Measurements from ENCODE around the gene BLOC1S4.
A peak's percentile ranks its signal among the peaks of the same experiment; 100 is the strongest.

Gene BLOC1S4

DNA sequence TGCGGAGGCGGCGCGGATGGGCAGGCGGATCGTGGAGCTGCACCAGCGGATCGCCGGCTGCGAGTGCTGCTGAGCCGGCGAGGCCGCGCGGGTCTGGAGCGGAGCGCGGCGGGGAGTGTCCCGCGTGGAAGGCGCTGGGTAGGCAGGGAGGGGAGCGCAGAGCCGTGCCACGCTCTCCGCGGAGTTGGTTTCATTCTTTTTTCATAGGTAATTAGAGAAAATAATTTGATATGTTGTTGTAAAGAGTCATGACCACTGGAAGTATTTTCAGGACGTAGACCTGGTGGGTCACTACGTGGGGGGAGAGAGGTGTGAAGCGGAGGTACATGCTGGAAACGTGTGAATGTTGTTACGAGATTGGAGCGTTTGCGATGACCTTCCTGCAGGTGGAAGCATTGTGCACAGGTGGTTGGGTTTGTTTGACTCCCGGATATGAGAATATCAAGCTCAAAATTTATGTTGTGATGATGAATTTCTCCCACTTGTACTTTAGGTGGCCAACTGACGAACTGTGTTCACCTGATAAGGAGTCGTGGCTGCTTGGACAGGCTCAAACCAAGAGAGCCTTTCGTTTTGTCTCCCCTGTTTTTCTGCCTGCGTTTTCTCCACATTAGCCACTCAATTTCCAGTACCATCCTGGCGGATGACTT, 41.3 kb upstream of the BLOC1S4 start:
- H3K4me3 ChIP-seq (replicated peaks in 1 of 2; ENCODE audit: low read depth in 2 of 2, low read length in 2 of 2): peak overlapping the region; percentile 65 to 68
- TF ChIP-seq, protein P1, sequence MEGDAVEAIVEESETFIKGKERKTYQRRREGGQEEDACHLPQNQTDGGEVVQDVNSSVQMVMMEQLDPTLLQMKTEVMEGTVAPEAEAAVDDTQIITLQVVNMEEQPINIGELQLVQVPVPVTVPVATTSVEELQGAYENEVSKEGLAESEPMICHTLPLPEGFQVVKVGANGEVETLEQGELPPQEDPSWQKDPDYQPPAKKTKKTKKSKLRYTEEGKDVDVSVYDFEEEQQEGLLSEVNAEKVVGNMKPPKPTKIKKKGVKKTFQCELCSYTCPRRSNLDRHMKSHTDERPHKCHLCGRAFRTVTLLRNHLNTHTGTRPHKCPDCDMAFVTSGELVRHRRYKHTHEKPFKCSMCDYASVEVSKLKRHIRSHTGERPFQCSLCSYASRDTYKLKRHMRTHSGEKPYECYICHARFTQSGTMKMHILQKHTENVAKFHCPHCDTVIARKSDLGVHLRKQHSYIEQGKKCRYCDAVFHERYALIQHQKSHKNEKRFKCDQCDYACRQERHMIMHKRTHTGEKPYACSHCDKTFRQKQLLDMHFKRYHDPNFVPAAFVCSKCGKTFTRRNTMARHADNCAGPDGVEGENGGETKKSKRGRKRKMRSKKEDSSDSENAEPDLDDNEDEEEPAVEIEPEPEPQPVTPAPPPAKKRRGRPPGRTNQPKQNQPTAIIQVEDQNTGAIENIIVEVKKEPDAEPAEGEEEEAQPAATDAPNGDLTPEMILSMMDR (IDR thresholded peaks at IDR 0.05; ENCODE audit: low read depth, low read length): peak; percentile 18
- DNase-seq (ENCODE audit: low read depth in 2 of 2): peak; percentile 31 to 34

DNA sequence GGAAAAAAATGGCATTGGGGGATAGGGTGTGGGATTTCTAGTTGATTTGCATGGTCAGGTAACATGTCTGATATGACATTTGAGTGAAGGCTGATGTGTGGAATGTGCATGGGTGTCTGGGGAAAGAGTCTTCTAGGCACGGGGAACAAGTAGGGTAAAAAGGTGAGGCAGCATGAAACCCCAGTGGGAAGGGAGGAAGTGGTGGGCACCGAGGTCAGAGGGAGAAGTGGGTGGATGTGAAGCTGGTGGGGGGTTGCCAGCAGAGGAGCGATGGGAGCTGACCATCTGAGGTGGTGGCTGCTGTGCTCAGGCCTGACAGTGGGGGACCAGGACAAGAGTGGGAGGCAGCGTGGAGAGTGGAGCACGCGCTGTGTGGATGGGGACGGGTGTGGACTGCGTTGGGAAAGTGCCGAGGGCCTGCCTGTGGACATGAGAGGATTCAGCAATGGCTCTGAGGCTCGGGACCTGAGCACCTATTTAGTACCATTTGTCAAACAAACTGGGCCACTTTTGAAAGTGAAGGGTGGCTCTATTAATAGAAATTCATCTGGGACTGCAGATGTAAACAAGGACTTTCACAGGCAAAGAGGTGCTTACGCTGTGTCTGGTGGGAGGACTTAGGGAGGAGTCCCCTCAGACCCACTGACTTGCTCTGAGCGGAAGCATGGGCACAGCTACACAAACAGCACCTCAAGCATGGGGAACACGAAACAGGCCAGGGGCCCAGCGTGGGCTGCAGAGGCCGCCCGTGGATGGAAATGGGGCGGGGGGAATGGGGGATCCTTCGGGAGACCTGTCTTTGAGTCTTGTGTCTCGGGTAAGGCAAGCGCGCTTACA, 39.0 kb upstream of the BLOC1S4 start:
- TF ChIP-seq, protein P1 (IDR thresholded peaks at IDR 0.05; ENCODE audit: low read depth, low read length): no peak
- H3K4me3 ChIP-seq (replicated peaks in 1 of 2; ENCODE audit: low read depth in 2 of 2, low read length in 2 of 2): no peak overlapping the region
- no peak for DNase-seq (ENCODE audit: low read depth in 2 of 2)

DNA sequence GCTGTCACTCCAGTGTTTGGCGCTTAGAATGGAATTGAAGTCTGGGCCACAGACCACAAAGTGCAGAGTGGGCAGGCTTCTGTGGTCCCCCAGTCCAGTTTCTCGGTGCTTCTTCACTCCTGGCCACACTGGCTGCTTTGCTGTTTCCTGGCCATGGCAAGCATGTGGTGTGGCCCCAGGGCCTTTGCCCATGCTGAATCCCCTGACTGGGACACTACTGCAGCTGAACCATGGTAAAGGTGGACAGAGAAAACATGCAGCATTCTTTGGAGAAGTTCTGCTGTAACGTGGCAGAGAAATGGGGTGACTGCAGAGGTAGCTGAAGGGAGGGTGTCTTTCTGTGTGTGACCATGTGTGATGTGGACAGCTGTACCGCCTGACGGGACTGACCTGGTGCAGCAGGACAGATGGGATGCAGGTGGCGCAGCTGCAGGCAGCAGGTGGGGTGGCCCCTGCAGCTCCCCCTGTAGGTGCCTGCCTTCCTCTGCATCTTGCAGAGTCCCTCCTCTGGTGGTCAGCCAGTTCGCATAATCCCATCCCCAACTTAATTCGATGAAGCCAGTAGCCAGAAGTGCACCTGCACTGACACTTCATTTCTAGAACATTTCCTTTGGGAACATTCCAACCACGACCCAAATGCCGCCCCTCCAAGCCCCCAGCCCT, 35.5 kb upstream of the BLOC1S4 start:
- no peak overlapping the region for H3K4me3 ChIP-seq (replicated peaks in 1 of 2; ENCODE audit: low read depth in 2 of 2, low read length in 2 of 2)
- TF ChIP-seq, protein P1 (IDR thresholded peaks at IDR 0.05; ENCODE audit: low read depth, low read length): no peak
- DNase-seq (ENCODE audit: low read depth in 2 of 2): no peak

DNA sequence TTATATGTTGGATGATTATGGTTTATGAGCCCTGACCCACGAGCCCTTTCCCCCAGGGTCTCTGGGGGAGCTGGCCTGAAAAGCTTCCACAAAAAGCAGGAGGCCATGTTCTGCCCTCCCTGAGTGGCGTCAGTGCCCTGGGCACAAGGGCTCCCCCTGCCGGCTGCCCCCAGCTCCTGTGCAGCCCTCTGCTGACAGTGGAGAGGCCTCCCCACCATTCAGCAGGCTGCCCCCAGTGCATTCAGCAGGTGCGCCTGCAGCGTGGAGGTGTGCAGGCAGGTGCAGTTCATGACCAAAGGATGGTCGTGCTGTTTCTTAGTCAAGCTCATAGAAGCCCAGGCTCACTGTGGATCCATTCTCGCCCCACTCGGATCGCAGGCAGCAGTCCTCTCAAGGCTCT, 34.8 kb upstream of the BLOC1S4 start:
- no peak overlapping the region for H3K4me3 ChIP-seq (replicated peaks in 1 of 2; ENCODE audit: low read depth in 2 of 2, low read length in 2 of 2)
- TF ChIP-seq, protein P1 (IDR thresholded peaks at IDR 0.05; ENCODE audit: low read depth, low read length): peak; percentile 27
- DNase-seq (ENCODE audit: low read depth in 2 of 2): no peak

DNA sequence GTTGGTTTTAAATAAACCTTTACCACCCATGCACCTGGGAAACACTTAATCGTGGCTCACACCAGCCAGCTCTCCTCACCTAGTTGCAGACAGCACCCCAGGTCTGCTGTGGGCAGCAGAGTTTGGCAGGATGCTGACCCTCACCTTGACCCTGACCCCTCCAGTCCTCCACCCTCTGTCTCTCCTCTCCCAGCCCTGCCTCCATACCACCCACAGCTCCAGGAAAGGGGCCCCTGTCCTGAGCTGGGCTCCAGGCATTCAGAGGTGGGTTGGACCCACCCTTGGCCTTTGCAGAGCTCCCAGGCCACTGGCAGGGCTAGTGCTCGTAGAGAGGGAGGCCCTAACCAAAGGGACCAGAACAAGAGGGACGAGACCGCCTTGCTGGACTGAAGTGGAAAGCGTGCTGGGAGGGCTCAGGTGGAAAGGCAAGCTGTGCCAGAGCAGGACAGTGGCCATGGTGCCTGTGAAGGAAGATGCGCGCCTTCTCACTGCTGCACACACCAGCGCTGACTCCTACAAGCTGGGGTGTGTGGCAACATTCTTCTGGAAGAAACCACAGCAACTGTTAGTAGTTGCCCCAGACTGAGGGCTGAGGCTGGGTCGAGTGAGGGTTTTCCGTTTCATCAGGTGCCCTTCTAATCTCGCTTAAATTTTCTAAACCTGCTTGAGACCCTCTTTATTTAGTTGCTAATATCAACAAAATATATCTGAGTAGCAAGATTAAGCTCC, 32.9 kb upstream of the BLOC1S4 start:
- no peak for DNase-seq (ENCODE audit: low read depth in 2 of 2)

DNA sequence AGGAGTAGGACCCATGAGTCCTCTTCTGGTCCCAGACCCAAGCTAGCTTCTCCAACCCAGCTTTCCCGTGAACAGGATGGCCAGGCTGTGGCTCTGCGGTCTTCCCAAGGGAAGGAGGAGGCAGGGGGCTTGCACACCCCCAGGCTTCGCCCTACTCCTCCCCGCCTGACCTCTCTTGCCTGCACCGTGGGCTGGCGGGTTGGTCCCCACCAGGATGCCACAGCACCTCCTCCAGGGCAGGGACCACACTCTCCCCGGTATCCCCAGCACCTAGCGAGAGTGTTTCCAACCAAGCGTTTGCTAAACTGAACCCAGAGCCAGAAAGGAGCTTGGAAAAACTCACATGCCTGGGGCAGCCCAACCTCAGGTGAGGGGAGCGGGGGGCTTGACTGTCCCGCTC, 31.3 kb upstream of the BLOC1S4 start:
- H3K4me3 ChIP-seq (replicated peaks in 1 of 2; ENCODE audit: low read depth in 2 of 2, low read length in 2 of 2): no peak overlapping the region
- DNase-seq (ENCODE audit: low read depth in 2 of 2): no peak
- TF ChIP-seq, protein P1 (IDR thresholded peaks at IDR 0.05; ENCODE audit: low read depth, low read length): no peak

More for the DNA sequence above, 32.9 kb upstream of the BLOC1S4 start:
- H3K4me3 ChIP-seq (replicated peaks in 1 of 2; ENCODE audit: low read depth in 2 of 2, low read length in 2 of 2): no peak overlapping the region
- TF ChIP-seq, protein P1 (IDR thresholded peaks at IDR 0.05; ENCODE audit: low read depth, low read length): no peak

All from cardiac fibroblast (primary cell).